A549 (cell line): ENCODE measurements around the gene CCDC136. TPM values are rescaled to one million over a fixed set of nuclear protein-coding genes. Genes with fewer than 3 reads are reported as not detected.

Experiments used
- ATAC-seq, 2 experiments: fragments of 200-7000 bp in 1 of 2; fragments of >200 bp in 1 of 2; cut with Nextera tagmentation in 1 of 2; cut with Tn5 transposase in 1 of 2; 3 replicates each; pipeline versions ENCODE4 v1.8.0 to v1.9.1; 2018 to 2020; ENCODE audit warnings: mild to moderate bottlenecking in 1 of 2, moderate library complexity in 1 of 2
- CTCF ChIA-PET: fragments of 300-600 bp; sonication (Branson Sonifier 250); formaldehyde crosslinking; extraction: SDS; loops from one replicate; lab custom pipeline; 2021; ENCODE audit warnings: antibody characterized with exemption, inconsistent platforms; lab: Yijun Ruan, JAX
- POLR2A ChIA-PET: fragments of 350-600 bp; formaldehyde crosslinking; extraction: SDS; loops from one replicate; lab custom pipeline; 2021; ENCODE audit warnings: antibody characterized with exemption, inconsistent platforms; lab: Yijun Ruan, JAX
- DNase-seq, 2 experiments: peaks; one replicate each; pipeline versions ENCODE4 v3.0.0 to v3.0.0-alpha.2; 2011 to 2016; ENCODE audit warnings: low read depth in 1 of 2, low spot score in 1 of 2
- FAIRE-seq: peaks from 2 replicates; lab custom pipeline; 2011; peaks lifted over from hg19 to GRCh38; lab: Jason Lieb, UNC
- H3K27ac ChIP-seq, 2 experiments: fragments of >200 bp; sonication (Bioruptor Twin); formaldehyde crosslinking; 3 replicates each; pipeline ENCODE4 v1.5.1; 2016 to 2017
- H3K4me1 ChIP-seq: fragments of >200 bp; sonication (Bioruptor Twin); formaldehyde crosslinking; 3 replicates; pipeline ENCODE4 v1.6.1; 2016
- H3K4me2 ChIP-seq: fragments of >200 bp; sonication (Bioruptor Twin); formaldehyde crosslinking; 3 replicates; pipeline ENCODE4 v1.6.1; 2016
- H3K4me3 ChIP-seq: fragments of >200 bp; sonication (Bioruptor Twin); formaldehyde crosslinking; 3 replicates; pipeline ENCODE4 v1.5.1; 2016
- H3K9me3 ChIP-seq: fragments of >200 bp; sonication (Bioruptor Twin); formaldehyde crosslinking; 3 replicates; pipeline ENCODE4 v1.6.1; 2016
- CBX8 ChIP-seq: fragments of 200-600 bp; sonication (generic); IDR thresholded peaks from 2 replicates; pipeline ENCODE4 v1.6.1; 2016
- CTCF ChIP-seq: fragments of >200 bp; sonication (Bioruptor Twin); formaldehyde crosslinking; IDR thresholded peaks from 3 replicates; pipeline ENCODE4 v1.5.1; 2016
- ESRRA ChIP-seq: fragments of 150-350 bp; IDR thresholded peaks from 2 replicates; pipeline ENCODE4 v1.6.1; 2014; ENCODE audit warnings: mild to moderate bottlenecking, low read length, borderline replicate concordance
- HDAC2 ChIP-seq: fragments of 200-600 bp; sonication (generic); IDR thresholded peaks from 2 replicates; pipeline ENCODE4 v1.6.1; 2016
- HEYL ChIP-seq: fragments of 250-450 bp; sonication (Bioruptor Pico); IDR thresholded peaks from 2 replicates; pipeline ENCODE4 v1.8.0; 2021; ENCODE audit warnings: mild to moderate bottlenecking, moderate library complexity
- MYC ChIP-seq: IDR thresholded peaks from 2 replicates; pipeline ENCODE4 v1.6.1; 2012; ENCODE audit warnings: mild to moderate bottlenecking, inconsistent platforms, low read length, improper control_type of control experiment, borderline replicate concordance
- RNF2 ChIP-seq: fragments of 200-600 bp; sonication (generic); IDR thresholded peaks from 2 replicates; pipeline ENCODE4 v1.6.1; 2016; ENCODE audit warnings: low read depth, mild to moderate bottlenecking, antibody characterized with exemption, moderate library complexity, borderline replicate concordance
- SREBF2 ChIP-seq: fragments of 450-650 bp; IDR thresholded peaks from 2 replicates; pipeline ENCODE4 v1.6.1; 2014; ENCODE audit warnings: mild to moderate bottlenecking, moderate library complexity
- TFCP2L1 ChIP-seq: fragments of 250-450 bp; sonication (Bioruptor Pico); IDR thresholded peaks from 2 replicates; pipeline ENCODE4 v1.5.0; 2021; ENCODE audit warnings: mild to moderate bottlenecking
- TP53 ChIP-seq: fragments of 250-450 bp; sonication (Bioruptor Pico); IDR thresholded peaks from 2 replicates; pipeline ENCODE4 v1.5.0; 2021; ENCODE audit warnings: mild to moderate bottlenecking, moderate library complexity
- WGBS: methylation state at CpG from one replicate; pipeline ENCODE4 v1.1.6; 2017; ENCODE audit errors: missing lambda C conversion rate; 5-methylcytosine and 5-hydroxymethylcytosine counted together
- polyA plus RNA-seq, 4 experiments: library from polyadenylated mRNA; depleted of rRNA in 3 of 4; stranded (reverse); fragments of >200 nt; fragmentation: RNase III in 1 of 4; extraction: RNeasy Plus Mini Kit Qiagen cat#74134 plus additional on column Dnase treatment in 1 of 4; gene quantifications; 2 replicates in 3 of 4; 3 replicates in 1 of 4; pipeline ENCODE4 v1.2.3, GENCODE V29; 2011 to 2017
- TF ChIP-seq, protein P1 (sequence below): fragments of 250-450 bp; sonication (Bioruptor Pico); IDR thresholded peaks from 2 replicates; pipeline ENCODE4 v1.5.0; 2021; ENCODE audit warnings: mild to moderate bottlenecking, moderate library complexity, borderline replicate concordance
- TF ChIP-seq, protein P2 (sequence below): fragments of 200-600 bp; sonication (generic); IDR thresholded peaks from 2 replicates; pipeline ENCODE4 v1.6.1; 2016; ENCODE audit warnings: antibody characterized with exemption, mild to moderate bottlenecking, moderate library complexity
- TF ChIP-seq, protein P3 (sequence below): IDR thresholded peaks from 2 replicates; pipeline ENCODE4 v1.6.1; 2012

The CCDC136 gene
- polyA plus RNA-seq, 2 of the 4 experiments (the other 2 are of a cell fraction): 4.7 to 5.4 TPM

GRCh38 chr7:128848289-128849155, 56.8 kb downstream of the CCDC136 start:
- 78% methylated on average over 18 of the region's 31 CpGs for WGBS
- ChIA-PET POLR2A (no interaction called here), CTCF (interaction anchor here (4.0 kb wide), 1 partner anchor 31 kb away, joined by 11 read pairs; no protein-coding TSS in a partner anchor)

GRCh38 chr7:128849156-128849515, 57.4 kb downstream of the CCDC136 start:
- ATAC-seq (no peak), DNase-seq (no peak)
- H3K4me2 ChIP-seq: no peak overlapping the region
- POLR2A ChIA-PET: no interaction called here
- no peaks in the 10 kb centered on the region for H3K4me1 ChIP-seq
- no peak overlapping the region for H3K27ac ChIP-seq
- no peak for TF ChIP-seq TFCP2L1 (CRISPR knock-in tag)
- TF ChIP-seq, all 56 proteins: peak for 0
- Histone ChIP-seq H3K4me3 (no peak overlapping the region), H3K9me3 (no peaks in the 10 kb centered on the region)
- WGBS: 89% methylated on average over 16 of the region's 16 CpGs
- CTCF ChIA-PET: no interaction called here
- no peak for FAIRE-seq

More at GRCh38 chr7:128848289-128849155, 56.8 kb downstream of the CCDC136 start:
- TF ChIP-seq ESRRA (no peak), MYC (no peak), SREBF2 (no peak)
- TF ChIP-seq, protein P1, sequence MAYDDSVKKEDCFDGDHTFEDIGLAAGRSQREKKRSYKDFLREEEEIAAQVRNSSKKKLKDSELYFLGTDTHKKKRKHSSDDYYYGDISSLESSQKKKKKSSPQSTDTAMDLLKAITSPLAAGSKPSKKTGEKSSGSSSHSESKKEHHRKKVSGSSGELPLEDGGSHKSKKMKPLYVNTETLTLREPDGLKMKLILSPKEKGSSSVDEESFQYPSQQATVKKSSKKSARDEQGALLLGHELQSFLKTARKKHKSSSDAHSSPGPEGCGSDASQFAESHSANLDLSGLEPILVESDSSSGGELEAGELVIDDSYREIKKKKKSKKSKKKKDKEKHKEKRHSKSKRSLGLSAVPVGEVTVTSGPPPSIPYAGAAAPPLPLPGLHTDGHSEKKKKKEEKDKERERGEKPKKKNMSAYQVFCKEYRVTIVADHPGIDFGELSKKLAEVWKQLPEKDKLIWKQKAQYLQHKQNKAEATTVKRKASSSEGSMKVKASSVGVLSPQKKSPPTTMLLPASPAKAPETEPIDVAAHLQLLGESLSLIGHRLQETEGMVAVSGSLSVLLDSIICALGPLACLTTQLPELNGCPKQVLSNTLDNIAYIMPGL: no peak
- FAIRE-seq (no peak), ATAC-seq (no peak), DNase-seq (no peak)
- no peak overlapping the region for H3K4me3 ChIP-seq
- H3K9me3 ChIP-seq: no peaks in the 10 kb centered on the region
- no peak overlapping the region for H3K4me2 ChIP-seq
- H3K4me1 ChIP-seq: no peaks in the 10 kb centered on the region
- H3K27ac ChIP-seq: no peak overlapping the region

DNA sequence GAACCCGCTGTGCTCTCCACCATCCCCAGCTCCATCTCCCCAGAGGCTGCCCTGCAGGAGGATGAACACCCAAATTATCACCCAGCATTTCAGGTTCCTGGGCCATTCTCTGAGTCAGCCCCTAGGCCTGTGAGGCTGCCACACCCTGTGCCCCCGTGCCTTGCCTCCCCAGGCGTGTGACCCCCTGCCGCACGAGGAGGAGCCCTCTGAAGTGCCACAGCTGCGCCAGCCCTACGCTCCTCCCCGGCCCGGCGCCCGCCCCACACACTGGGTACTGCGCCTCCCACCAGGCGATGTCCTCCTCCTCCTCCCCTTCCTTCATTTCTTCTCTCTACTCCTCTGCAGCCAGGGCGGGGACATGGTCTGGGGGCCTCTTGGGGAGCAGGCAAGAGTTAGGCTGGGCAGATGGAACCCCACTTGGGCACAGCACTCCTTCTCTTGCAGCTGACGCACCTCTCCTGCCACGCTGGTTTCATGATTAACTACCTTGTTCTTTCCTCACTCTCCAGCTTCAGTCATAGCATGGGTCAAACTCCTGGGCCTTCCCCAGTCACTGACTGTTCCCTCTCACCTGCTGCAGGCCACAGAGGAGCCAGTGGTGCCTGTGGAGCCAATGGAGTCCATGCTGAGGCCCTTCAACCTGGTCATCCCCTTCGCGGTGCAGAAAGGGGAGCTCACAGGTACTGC, 58.2 kb downstream of the CCDC136 start:
- ATAC-seq: no peak
- no peak for TF ChIP-seq HEYL (CRISPR knock-in tag)
- no peak for TF ChIP-seq RNF2
- TF ChIP-seq, protein P2, sequence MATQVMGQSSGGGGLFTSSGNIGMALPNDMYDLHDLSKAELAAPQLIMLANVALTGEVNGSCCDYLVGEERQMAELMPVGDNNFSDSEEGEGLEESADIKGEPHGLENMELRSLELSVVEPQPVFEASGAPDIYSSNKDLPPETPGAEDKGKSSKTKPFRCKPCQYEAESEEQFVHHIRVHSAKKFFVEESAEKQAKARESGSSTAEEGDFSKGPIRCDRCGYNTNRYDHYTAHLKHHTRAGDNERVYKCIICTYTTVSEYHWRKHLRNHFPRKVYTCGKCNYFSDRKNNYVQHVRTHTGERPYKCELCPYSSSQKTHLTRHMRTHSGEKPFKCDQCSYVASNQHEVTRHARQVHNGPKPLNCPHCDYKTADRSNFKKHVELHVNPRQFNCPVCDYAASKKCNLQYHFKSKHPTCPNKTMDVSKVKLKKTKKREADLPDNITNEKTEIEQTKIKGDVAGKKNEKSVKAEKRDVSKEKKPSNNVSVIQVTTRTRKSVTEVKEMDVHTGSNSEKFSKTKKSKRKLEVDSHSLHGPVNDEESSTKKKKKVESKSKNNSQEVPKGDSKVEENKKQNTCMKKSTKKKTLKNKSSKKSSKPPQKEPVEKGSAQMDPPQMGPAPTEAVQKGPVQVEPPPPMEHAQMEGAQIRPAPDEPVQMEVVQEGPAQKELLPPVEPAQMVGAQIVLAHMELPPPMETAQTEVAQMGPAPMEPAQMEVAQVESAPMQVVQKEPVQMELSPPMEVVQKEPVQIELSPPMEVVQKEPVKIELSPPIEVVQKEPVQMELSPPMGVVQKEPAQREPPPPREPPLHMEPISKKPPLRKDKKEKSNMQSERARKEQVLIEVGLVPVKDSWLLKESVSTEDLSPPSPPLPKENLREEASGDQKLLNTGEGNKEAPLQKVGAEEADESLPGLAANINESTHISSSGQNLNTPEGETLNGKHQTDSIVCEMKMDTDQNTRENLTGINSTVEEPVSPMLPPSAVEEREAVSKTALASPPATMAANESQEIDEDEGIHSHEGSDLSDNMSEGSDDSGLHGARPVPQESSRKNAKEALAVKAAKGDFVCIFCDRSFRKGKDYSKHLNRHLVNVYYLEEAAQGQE: no peak
- TF ChIP-seq CBX8: no peak
- TF ChIP-seq TP53 (CRISPR knock-in tag): no peak
- TF ChIP-seq, protein P3, sequence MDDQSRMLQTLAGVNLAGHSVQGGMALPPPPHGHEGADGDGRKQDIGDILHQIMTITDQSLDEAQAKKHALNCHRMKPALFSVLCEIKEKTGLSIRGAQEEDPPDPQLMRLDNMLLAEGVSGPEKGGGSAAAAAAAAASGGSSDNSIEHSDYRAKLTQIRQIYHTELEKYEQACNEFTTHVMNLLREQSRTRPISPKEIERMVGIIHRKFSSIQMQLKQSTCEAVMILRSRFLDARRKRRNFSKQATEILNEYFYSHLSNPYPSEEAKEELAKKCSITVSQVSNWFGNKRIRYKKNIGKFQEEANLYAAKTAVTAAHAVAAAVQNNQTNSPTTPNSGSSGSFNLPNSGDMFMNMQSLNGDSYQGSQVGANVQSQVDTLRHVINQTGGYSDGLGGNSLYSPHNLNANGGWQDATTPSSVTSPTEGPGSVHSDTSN: no peak
- TF ChIP-seq HDAC2: no peak
- TF ChIP-seq CTCF: no peak
- TF ChIP-seq, all 56 proteins: peak for 0
- H3K27ac ChIP-seq: no peak overlapping the region
- no peak overlapping the region for H3K4me2 ChIP-seq
- CTCF ChIA-PET: interaction anchor here (0.8 to 1.7 kb wide), 3 partner anchors 8 to 33 kb away, joined by 3 to 5 read pairs (median 4); no protein-coding TSS in a partner anchor
- DNase-seq (no peak), FAIRE-seq (no peak)
- no peak overlapping the region for H3K4me3 ChIP-seq
- WGBS: 67% methylated on average over 13 of the region's 18 CpGs
- H3K9me3 ChIP-seq: no peaks in the 10 kb centered on the region
- POLR2A ChIA-PET: no interaction called here
- H3K4me1 ChIP-seq: no peaks in the 10 kb centered on the region
